Astrocyte of the spinal cord (primary cell): Measurements from ENCODE around the gene ADARB2.

ENCODE experiments used
- DNase-seq: peaks from one replicate; pipeline ENCODE4 v3.0.0; 2011; ENCODE audit warnings: low read depth, low spot score
- H3K4me3 ChIP-seq: 2 replicates; pipeline ENCODE4 v1.5.1; 2011; ENCODE audit warnings: low read depth, mild to moderate bottlenecking, low read length, moderate library complexity
- CTCF ChIP-seq: IDR thresholded peaks from 2 replicates; pipeline ENCODE4 v1.5.1; 2012; ENCODE audit warnings: low read depth, mild to moderate bottlenecking, low read length, inconsistent platforms
- in situ Hi-C: cut with HindIII; loops from 2 replicates; pipeline ENCODE4 v1.10.0; 2017; ENCODE audit warnings: low sequenced_read_pairs

Gene ADARB2

GRCh38 chr10:1595726-1596125 lies 141.6 kb downstream of the ADARB2 start:
- H3K4me3 ChIP-seq: no peak overlapping the region
- TF ChIP-seq CTCF: no peak
- in situ Hi-C loops: no loop called here
- no peak for DNase-seq

GRCh38 chr10:1595242-1595600 lies 142.1 kb downstream of the ADARB2 start:
- H3K4me3 ChIP-seq: no peak overlapping the region
- TF ChIP-seq CTCF: no peak
- in situ Hi-C loops: no loop called here
- DNase-seq: no peak

GRCh38 chr10:1594372-1595241 lies 142.7 kb downstream of the ADARB2 start:
- no peak for DNase-seq
- in situ Hi-C loops: no loop called here
- TF ChIP-seq CTCF: no peak
- H3K4me3 ChIP-seq: no peak overlapping the region

GRCh38 chr10:1591742-1592141 lies 145.6 kb downstream of the ADARB2 start:
- no peak for TF ChIP-seq CTCF
- no peak for DNase-seq
- no peak overlapping the region for H3K4me3 ChIP-seq
- in situ Hi-C loops: no loop called here

- no peak for DNase-seq
- H3K4me3 ChIP-seq: no peak overlapping the region
- no peak for TF ChIP-seq CTCF
- in situ Hi-C loops: no loop called here
These were observed 146.3 kb downstream of the ADARB2 start for GRCh38 chr10:1591045-1591444.

GRCh38 chr10:1589257-1589656 lies 148.1 kb downstream of the ADARB2 start:
- H3K4me3 ChIP-seq: no peak overlapping the region
- in situ Hi-C loops: no loop called here
- DNase-seq: no peak
- TF ChIP-seq CTCF: no peak
